Measurements from ENCODE around the gene ACTRT2.

ACTRT2 gene

GRCh38 chr1:3069491-3070308 lies 48.4 kb downstream of the ACTRT2 start:
- DNase-seq (ENCODE audit: low read depth), result no peak

GRCh38 chr1:3070309-3070643 lies 49.0 kb downstream of the ACTRT2 start:
- DNase-seq (ENCODE audit: low read depth), result no peak

- no peak for DNase-seq (ENCODE audit: low read depth)
Observed at GRCh38 chr1:3070644-3071564, 49.6 kb downstream of the ACTRT2 start.

GRCh38 chr1:3071565-3072390 lies 50.5 kb downstream of the ACTRT2 start:
- no peak for DNase-seq (ENCODE audit: low read depth)
